HUDEP-2 (cell line): Measurements from ENCODE around the gene WDR37.

ENCODE experiments used
- DNase-seq, 76 experiments: peaks; one replicate each; lab custom pipeline; 2025; ENCODE audit not compliant: unreplicated experiment in 76 of 76; lab: John Stamatoyannopoulos, UW

WDR37 gene

GRCh38 chr10:1068380-1069361 lies 12.5 kb downstream of the WDR37 start:
- DNase-seq, result no peak

- no peak for DNase-seq
Observed at GRCh38 chr10:1070919-1071318, 14.7 kb downstream of the WDR37 start.

DNA sequence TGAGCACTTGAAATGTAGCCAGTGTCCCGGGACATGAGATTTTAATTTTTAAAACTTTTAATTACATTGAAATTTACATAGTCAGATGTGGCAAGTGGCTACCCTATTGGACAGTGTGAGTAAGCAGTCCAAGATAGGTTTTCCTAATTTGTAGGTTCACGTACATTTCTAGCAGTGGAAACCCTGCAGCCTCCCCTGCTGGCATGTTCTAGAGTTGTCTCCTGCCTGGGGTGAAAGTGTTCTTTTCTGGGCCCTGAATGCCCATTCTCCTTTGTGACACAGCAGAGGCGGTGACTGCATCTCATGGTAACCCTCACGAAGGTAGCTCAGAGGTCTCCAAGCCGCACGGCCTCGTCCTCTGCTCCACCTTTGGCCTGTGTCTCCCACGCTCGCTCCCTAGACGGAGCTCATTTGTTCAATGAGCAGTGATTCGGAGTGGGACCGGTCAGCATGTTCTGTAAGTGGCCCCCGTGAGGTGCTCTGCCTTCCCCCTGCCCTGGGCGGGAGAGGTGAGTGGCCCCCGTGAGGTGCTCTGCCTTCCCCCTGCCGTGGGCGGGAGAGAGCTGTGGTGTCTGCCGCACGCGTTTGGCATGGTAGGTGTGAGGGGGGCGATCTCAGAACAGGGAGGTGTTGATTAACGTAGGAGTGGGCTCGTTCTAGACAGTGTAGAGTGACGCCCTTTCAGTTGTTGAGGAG lies 18.0 kb downstream of the WDR37 start:
- DNase-seq, result no peak

- DNase-seq, result no peak
Observed at GRCh38 chr10:1074748-1075308, 18.6 kb downstream of the WDR37 start.

GRCh38 chr10:1078668-1079067 lies 22.5 kb downstream of the WDR37 start:
- no peak for DNase-seq

DNA sequence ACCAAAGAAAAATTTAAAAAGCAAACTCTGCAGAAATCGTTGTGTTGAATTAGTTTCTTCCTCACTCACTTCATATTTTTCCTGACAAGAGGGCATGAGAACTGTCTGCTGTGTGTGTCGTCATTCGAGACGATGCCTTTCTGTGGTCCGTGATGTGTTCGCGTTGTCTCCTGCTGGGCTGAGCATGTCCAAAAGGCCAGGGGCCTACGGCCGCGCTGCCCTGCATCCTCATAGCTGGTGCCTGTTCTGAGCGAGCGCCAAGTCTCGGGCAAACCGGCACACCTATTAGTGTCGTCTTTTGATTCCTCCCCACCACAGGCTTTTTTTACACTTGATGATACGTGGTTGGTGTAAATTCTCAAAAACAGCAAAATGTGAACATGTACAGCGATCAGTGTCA lies 27.4 kb downstream of the WDR37 start:
- DNase-seq, result no peak

- DNase-seq, result no peak
Observed at GRCh38 chr10:1084011-1084950, 28.1 kb downstream of the WDR37 start.

DNA sequence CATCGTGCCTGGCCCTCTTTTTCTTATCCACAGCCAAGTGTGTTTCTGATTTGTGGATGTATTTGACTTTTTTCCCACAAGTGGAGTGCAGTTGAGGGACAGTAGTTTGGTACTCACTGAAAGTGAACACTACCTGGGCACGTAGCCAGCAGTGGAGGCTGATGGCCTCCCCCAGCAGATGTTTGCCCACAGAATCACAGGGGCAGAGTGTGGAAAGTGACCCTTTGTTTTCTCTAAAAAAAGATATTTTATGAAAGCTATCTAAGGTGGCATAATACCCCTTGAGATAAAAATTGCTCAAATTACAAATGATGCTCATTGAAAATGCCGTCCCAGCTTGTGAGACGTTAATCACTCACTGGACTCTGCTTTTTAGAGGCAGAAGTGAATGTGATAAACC lies 29.1 kb downstream of the WDR37 start:
- DNase-seq, result no peak

GRCh38 chr10:1086787-1087186 lies 30.6 kb downstream of the WDR37 start:
- DNase-seq, result no peak

GRCh38 chr10:1089017-1089689 lies 33.0 kb downstream of the WDR37 start:
- no peak for DNase-seq

DNA sequence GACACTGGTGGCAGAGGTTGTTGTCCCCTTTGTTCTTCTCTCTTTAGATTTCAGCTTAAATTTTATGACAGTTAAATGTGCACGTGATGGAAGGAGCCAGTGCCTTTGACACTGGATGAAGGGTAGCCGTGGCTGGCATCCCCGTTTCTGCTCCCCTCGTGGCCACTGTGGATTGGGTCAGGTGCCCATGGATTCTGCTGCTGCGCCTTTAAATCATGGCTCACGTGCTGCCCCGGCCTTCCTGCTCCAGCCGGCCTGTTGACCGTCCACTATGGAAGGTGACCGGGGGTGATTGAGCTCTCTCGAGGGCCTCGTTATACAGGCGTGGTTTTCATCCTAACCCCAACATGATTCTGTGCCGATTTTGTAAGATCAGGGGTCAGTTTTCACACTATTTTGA lies 34.5 kb downstream of the WDR37 start:
- DNase-seq, result no peak

GRCh38 chr10:1093696-1094095 lies 37.5 kb downstream of the WDR37 start:
- no peak for DNase-seq

- DNase-seq, result no peak
Observed at GRCh38 chr10:1094112-1095057, 38.2 kb downstream of the WDR37 start.

- DNase-seq, result no peak
Observed at GRCh38 chr10:1095498-1095897, 39.3 kb downstream of the WDR37 start.

DNA sequence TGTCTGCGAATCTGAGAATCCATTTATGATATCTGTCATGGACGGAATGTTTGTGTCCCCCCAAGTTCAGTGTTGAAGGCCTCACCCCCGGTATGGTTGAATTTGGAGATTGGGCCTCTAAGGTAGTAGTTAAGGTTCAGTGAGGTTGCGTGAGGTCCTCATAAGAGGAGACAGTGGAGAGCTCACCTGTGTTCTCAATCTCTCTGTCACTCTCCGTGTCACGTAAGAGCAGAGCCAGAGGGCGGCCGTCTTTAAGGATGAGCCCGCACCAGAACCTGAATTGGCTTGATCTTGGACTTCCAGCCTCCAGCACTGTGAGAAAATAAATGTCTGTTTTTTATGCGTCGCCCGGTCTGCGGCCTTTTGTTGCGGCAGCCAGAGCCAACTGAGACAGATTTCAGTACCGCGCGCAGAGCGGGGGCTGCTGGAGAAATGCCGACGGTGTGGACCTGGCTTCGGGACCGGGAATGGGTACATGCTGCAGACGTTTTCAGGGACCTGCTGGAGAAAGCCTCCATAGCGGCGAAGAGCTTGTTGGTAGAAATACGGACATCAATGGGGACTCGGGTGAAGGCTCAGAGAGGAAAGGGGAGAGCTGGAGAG lies 40.2 kb downstream of the WDR37 start:
- no peak for DNase-seq

GRCh38 chr10:1097436-1097835 lies 41.3 kb downstream of the WDR37 start:
- no peak for DNase-seq

DNA sequence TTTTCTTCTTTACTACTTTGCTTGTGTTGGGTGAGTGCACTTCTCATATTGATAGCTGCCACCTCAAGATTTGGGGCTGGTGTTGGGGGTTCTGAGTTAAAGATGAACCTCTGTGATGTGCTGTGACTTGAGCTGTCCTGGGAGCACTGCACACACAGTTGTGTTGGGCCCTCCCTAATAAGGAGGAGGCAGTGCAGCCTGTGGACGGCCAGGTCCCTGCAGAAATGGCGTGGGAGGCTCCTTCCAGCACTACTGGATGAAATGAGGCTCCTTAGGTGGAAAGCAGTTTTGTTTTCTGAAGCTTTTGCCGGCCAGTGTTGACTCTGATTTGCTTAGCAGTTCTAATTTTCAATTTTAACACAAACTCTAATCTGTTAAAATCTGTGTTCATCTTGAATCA lies 44.0 kb downstream of the WDR37 start:
- no peak for DNase-seq

- no peak for DNase-seq
Observed at GRCh38 chr10:1100691-1101368, 44.6 kb downstream of the WDR37 start.
